Stimulated activated CD4-positive, alpha-beta T cell treated with anti-CD3 and anti-CD28 coated beads, TNF-alpha, amount 100 ng/mL, for 48 hours (primary cell): Measurements from ENCODE around the gene ARMC6.
A peak's percentile ranks its signal among the peaks of the same experiment; 100 is the strongest.
"Not testable (repeated sequence)": the region's sequence is repeated elsewhere in the genome, so short reads cannot be mapped to it uniquely, and the experiment has no call there.

Experiments
- DNase-seq, 3 donors: peaks; one replicate each; pipeline ENCODE4 v3.0.0-alpha.2; 2020; ENCODE audit warnings: low read depth in 3 of 3

The ARMC6 gene

DNA sequence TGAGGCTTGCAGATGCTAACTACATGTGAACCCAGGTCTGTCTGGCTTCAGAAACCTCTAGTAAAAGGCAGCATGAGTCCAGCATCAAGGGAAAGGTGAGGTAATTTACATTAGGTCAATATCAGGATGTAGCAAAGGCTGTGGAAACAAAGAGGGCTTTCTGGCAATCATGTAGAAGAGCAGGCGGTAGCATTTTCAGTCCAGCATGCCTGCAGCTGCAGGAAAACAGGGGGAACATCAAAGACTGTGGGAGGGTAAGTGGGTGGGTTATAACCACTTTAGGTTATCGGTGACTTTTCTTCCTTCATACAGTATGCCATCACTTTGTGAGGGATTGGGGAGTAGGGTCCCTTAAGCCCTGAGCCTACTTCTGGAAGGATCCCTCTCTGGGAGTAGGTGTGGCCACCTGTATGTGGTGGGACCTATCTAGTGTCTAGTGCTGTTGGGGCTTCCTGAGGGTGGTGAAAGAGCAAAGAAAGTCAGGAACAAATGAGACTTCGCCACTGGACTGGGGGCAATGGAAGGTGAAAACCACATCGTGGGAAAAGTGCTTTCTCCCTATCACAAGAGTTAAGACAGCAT lies 10.9 kb upstream of the ARMC6 start:
- DNase-seq = no peak

DNA sequence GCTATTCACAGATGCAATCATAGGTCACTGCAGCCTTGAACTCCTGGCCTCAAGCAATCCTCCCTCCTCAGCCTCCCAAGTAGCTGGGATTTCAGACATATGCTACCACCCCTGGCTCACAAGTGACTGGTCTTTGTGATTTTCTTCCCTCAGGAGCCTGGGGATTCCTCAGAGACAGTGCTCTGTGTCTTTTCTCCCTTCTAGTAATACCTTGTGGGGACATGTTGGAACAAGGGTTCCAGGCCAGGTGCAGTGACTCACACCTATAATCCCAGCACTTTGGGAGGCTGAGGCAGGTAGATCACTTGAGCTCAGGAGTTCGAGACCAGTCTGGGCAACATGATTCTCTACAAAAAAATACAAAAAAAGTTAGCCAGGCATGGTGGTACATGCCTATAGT lies 10.0 kb upstream of the ARMC6 start:
- not testable (repeated sequence) for DNase-seq

DNA sequence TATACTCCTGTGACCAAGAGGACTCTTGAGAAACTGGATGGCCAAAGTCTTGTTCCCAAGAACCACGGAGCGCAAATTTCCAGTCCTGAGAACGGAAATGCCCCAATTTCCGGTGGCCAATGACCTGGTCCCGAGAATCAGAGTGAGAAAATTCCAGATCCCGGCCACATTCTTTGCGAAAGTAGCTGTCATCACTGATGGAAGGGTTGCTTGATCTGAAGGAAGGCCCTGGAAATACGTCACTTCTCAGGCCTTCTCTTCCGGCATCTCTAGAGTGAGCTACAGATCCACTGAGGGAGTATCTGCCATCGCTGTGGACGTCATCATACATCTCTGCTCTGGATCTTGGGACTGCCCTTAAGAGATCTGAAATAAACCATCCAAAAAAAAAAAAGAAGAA lies 7.5 kb upstream of the ARMC6 start:
- DNase-seq = no peak

DNA sequence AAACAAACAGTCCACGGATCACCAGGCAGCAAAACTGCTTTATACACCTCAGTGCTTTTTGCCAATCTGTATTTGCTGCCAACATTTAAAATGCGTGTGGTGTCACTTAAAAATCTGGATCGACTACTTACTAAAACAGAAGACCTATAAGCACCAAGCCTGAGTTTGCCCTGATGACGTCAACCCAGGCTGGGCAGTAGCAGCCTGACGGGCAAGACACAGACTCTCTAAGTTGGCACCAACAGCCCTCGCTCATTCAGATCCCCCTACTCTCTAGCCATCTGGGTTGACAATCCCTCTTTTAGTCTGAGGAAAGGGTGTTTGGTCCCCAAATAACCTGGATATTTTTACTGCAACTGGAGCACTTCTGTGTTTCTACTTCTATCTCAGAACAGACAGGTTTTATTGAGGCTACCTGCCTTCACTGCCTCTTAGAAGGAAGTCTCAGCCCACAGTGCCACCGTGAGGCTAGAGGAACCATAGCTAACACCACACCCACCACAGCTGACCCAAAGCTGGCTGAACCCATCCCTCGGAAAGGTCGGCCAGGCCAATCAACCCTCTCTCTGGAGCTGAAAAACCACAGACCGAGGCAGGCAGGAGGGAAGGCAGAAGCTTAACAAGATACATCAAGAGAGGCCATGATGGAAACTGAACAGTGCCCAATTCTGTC lies 7.0 kb upstream of the ARMC6 start:
- no peak for DNase-seq

DNA sequence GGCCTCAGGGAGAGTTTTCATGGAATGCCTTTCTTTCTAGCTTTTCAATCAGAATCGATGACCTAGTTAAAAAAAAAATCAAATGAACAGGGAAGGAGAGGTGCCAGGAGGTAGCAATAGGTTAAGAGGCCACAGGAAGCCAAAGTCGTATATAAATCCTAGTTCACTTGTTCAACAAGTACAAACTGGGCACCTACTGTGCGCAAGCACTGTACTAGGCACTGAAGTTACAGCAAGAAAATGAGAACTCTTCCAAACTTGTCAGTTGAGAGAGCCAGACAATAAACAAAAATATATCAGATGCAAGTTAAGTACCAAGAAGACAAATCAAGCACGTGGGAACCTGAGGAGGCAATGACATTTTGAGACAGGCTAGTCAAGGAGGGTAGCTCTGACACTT lies 6.2 kb upstream of the ARMC6 start:
- DNase-seq = no peak

DNA sequence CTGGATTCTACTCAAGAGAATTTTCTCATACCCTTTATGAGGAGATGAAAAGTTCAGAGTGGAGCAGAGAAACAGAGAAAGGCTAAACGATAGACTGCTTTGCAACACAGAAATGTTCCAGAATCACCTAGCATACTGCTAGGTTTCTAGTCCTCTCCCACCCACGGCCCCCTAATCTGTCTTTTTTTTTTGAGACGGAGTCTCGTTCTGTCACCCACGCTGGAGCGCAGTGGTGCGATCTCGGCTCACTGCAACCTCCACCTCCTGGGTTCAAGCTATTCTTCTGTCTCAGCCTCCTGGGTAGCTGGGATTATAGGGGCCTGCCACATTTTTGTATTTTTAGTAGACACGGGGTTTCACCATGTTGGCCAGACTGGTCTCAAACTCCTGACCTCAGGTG lies 4.9 kb upstream of the ARMC6 start:
- no peak for DNase-seq

DNA sequence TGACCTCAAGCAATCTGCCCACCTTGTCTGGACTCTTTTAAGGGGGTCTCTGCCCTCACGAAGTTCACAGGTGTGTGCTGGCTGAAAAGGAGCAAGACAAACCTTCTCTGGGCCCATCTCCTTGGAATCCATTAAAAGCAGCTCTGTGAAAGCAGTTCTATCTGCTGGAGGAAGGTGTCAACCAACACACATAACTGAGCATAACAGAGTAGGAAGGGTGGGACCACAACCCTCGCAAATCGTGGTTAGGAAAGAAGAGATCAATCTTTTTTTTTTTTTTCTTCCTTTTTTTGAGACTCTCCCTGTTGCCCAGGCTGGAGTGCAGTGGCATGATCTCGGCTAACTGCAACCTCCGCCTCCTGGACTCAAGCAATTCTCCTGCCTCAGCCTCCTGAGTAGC lies 1.5 kb upstream of the ARMC6 start:
- no peak for DNase-seq

DNA sequence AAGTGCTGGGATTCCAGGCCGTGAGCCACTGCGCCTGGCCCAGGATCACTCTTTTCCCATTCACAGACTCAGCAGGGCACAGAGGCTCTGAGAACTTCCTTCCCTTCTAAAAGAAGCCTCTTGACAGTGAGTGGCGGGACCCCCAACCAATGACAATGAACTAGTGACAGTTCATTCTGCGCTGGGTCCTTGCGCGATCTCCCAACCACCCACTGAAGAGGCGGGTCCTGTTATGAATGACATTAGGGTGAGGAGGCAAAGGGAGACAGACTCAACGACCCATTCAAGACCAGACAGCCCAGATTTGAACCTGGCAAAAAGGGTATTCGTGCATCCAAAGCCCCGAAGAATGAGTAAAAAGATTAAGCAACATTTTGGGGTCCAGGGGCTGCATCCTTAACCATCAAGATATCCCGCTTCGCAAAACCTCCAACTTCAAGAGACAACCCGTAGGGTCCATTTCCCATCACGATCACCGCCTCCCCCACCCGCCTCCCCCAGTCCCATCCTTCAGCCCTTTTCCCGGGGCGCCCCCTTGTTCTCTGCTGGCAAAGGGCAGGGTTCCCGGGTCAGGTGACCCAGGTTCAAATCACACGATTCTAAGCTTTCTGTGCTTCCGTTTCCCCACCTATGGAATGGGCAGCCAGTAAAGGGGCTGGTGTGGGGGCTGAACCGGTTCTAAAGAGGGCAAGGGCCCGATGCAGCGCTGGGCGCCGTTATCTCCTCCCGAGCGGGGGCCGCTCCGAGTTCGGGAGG lies 805 bp upstream of the ARMC6 start:
- peak; percentile 71 to 83 (median 79) for DNase-seq

DNA sequence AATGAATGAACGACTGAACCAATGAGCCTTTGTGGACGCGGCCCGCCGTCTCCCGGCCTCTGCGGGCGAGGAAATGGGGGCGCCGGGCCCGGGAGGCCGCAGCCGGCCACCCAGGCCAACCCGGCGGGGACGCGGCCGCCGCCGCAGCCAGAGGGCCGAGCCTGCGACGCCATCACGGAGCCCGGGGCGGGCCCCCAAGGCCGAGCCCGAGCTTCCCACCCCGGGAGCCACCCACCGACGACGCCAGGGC lies 302 bp upstream of the ARMC6 start:
- no peak for DNase-seq

DNA sequence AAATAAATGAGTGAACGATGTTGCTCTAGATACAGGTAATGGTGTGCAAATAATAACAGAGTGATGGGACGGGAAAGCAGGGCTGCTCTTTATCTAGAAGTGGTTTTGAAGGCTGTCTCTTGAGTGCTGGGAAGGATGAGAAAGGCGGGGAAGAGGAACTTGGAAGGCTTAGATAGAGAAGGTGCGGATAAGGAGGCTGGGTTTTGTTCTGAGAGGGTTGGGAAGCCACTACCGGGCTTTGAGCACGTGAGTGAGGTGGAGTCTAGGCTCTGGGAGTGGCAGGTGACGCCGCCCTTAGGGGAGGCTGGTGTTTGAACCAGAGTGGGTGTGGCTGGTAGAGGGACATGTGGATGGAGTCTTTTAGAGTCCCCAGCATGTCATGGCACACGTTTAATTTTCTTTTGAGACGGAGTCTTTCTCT lies 811 bp downstream of the ARMC6 start:
- DNase-seq = peak; percentile 55 to 69 (median 68)

DNA sequence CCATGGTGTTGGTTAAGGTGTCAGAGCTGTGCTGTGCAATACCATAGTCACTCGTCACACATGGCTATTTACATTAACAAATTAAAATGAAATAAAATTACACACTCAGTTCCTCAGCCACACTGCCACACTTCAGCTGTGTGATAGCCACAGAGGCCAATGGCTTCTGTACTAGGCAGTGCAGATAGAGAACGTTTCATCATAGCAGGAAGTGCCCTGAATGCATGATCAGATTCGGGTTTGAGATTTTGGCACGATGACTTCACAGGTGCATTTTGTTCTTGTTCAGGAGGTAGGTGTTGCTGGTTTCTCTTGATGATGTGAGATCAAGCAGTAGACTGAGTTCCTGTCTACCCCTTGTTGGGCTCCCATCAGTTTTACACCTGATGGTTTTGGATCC lies 6.5 kb downstream of the ARMC6 start:
- no peak for DNase-seq

DNA sequence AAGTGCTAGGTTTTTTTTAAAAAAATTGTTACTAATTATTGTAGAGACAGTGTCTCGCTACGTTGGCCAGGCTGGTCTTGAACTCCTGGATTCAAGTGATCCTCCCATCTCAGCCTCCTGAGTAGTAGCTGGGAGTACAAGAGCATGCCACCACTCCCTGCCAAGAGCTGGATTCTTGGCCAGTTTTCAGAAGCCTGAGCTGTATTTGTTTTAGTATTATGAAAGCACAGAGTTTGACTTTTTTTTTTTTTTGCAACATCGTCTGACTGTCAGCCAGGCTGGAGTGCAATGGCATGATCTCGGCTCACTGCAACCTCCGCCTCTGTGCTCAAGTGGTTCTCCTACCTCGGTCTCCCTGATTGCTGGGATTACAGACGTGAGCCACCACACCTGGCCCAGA lies 7.0 kb downstream of the ARMC6 start:
- no peak for DNase-seq

DNA sequence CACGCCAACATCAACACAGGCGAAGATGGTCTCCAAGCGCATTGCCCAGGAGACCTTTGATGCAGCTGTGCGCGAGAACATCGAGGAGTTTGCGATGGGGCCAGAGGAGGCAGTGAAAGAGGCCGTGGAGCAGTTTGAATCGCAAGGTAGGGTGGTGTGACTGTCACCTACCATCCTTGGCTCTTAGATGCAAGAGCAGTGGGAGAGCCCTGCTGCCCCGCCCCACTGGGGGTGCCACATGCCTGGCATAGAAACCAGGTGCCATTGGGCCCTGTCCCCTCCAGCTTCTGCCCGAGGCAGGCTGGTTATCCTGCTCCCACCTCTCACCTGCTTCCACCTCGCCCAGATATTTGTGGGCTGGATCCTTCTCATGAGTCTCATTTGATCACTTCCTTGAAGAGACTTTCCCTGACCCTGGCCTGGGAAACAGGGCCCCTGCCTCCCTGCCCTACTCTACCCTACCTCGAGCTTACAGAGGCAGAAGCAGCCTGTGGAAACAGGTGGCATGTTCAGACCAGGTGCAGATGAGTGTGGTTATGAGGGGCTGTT lies 9.4 kb downstream of the ARMC6 start:
- DNase-seq = no peak

DNA sequence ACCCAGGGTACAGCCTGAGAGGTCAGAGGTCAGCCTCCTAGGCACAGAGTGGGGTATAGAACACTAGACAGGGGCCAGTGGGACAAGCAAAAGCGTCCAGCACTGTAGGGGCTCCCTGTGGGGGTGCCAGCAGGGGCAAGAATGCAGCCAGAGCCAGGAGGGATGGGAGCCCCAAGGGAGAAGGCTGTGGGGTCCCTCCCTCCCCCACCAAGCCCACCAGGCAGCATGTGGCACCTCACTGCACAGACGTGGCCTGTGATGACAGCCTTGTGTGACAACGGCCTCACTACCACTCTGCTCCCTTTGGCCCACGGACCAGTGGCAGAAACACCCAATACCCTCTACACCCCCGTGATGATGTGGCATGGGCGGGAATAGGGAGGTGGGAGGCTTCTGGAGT lies 10.1 kb downstream of the ARMC6 start:
- DNase-seq = no peak

DNA sequence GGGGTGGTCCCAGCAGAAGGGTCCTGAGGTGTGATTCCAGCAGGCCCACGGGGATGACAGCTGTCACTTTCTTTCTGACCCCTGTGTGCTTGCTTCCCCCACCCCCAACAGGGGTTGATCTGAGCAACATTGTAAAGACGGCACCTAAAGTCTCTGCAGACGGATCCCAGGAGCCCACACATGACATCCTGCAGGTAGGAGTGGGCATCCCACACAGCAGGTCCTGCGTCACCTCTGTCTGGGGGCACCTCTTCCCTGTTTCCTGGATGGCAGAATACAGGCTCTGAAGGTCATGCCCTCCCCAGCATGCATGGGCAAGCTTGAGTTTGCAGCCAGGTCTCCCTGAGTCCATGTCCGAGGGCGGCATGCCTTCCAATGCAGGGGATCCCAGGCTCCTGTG lies 10.5 kb downstream of the ARMC6 start:
- DNase-seq = no peak

DNA sequence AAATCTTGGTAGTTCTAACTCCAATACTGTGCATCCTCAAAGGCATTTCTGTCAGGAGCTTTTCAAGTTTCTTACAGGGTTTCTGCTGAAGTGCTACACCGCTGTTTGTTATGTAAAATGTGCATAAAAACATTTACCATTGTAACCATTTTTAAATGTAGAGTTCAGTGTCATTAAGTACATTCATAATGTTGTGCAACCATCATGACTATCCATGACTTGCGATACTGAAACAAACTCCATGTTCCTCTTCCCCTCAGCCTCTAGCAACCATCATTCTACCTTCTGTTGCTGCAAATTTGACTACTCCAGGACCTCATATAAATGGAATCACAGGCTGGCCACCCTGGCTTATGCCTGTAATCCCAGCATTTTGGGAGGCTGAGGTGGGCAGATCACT lies 16.0 kb downstream of the ARMC6 start:
- DNase-seq = no peak

DNA sequence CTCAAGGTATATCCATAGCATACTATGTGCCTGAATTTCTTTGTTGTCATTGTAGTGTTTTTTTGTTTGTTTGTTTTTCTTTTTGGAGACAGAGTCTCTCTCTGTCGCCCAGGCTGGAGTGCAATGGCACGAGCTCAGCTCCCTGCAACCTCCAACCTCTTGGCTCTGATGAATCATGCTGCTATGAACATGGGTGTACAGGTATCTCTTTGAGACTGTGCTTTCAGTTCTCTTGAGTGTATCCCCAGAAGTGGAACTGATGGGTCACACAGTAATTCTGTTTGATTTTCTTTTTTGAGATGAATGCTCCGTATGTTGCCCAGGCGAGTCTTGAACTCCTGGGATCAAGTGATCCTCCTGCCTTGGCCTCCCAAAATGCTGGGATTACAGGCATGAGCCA lies 16.7 kb downstream of the ARMC6 start:
- DNase-seq = no peak

DNA sequence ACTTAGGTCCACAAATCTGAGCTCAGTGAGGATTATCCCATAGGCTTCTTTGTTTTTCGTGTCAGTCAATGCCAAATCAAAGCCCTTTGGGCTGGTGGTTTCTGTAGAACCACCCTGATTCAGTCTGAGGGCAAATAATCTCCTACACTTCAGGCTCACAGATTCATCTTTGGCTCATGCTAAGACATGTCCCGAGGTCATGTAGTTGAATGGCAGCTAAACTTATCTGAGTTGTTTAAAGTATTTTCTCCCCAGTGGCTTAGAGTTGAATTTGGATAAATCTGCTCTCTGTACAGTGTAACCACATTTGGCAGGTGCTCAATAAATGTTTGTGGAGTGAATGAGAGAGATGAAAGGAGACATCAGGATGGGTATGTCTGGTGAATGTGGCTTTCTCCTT lies 17.3 kb downstream of the ARMC6 start:
- no peak for DNase-seq

DNA sequence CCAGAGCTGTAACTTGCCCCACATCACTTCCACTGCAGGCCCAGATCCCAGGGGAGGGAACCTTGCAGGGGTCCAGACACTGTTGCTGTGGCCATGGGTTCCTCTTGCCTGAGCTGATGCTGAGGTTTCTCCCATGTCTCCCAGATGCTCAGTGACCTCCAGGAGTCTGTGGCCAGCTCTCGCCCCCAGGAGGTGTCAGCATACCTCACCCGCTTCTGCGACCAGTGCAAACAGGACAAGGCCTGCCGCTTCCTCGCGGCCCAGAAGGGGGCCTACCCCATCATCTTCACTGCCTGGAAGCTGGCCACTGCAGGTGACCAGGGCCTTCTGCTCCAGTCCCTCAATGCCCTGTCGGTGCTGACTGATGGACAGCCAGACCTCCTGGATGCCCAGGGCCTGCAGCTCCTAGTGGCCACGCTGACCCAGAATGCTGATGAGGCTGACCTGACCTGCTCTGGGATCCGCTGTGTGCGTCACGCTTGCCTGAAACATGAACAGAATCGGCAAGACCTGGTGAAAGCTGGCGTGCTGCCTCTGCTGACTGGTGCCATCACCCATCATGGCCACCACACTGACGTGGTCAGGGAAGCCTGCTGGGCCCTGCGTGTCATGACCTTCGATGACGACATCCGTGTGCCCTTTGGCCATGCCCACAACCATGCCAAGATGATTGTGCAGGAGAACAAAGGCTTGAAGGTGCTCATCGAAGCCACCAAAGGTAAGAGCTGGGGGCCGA lies 18.2 kb downstream of the ARMC6 start:
- no peak for DNase-seq

DNA sequence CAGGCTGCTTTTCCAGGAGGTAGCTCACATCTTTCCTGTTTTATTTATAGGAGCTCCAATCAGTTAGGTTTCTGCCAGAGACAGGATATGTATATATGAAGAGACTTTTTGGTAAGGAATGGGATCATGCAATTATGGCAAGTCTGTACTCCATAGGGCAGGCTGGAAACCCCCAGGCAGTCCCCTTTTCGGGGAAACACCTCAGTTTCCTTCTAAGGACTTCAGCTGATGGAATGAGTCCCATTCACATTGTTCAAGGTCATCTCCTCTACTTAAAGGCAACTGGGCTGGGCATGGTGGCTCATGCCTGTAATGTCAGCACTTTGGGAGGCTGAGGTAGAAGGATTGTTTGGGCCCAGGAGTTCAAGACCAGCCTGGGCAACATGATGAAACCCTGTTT lies 19.5 kb downstream of the ARMC6 start:
- DNase-seq = no peak

DNA sequence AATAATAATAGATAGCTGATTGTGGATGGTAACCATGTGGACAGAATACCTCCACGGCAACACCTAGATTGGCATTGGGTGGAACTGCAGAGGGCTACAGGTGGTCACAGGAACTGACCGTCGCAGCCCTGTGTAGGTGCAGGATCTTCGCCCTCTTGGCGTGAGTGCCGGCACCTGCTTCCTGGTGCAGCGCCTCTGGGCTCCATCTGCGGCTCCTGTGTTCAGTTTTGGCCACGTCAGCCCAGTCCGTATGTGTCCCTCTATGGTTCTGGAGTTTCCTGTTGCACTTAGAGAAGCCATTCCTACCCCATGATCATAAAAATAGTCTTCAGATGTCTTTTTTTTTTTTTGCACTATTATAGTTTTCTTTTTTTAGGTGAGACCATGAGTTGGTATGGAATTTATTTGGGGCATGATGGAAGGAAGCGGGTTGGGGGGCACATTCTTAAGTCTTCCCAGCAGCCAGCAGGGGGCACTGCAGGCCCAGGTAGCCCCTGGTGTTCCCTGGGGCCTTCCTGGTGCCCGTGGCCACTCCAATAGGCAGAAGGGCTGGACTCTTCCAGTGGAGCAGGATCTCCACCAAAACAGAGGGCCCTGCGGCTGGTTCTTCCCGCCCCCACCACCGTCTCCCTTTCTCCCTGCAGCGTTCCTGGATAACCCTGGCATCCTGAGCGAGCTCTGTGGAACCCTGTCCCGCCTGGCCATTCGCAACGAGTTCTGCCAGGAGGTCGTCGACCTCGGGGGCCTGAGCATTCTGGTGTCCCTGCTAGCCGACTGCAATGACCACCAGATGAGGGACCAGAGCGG lies 20.3 kb downstream of the ARMC6 start:
- peak in 1 of 3 donors; percentile 57 for DNase-seq
